ENCODE measurements around the gene NAIF1. TPM values are rescaled to one million over a fixed set of nuclear protein-coding genes. Genes with fewer than 3 reads are reported as not detected.
"Not testable (repeated sequence)": the region's sequence is repeated elsewhere in the genome, so short reads cannot be mapped to it uniquely, and the experiment has no call there.

The NAIF1 gene
- total RNA-seq, 1 experiment from 2014 or later: 10.5 TPM

DNA sequence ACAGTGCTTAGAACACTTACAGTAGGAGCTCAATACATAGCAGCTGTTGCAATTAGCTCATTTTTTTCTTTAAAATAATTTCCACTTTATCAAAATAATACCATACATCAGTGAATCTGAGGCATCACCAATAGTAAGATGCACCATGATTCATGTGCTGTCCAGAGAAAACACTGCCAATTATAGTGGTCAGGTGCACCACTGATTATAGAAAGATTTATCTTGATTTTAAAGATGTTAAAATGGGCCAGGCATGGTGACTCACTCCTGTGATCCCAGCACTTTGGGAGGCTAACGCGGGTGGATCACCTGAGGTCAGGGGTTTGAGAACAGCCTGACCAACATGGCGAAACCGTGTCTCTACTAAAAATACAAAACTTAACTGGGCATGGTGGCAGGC, 39.4 kb downstream of the NAIF1 start:
- DNase-seq (ENCODE audit: low read depth): peak; percentile 60

DNA sequence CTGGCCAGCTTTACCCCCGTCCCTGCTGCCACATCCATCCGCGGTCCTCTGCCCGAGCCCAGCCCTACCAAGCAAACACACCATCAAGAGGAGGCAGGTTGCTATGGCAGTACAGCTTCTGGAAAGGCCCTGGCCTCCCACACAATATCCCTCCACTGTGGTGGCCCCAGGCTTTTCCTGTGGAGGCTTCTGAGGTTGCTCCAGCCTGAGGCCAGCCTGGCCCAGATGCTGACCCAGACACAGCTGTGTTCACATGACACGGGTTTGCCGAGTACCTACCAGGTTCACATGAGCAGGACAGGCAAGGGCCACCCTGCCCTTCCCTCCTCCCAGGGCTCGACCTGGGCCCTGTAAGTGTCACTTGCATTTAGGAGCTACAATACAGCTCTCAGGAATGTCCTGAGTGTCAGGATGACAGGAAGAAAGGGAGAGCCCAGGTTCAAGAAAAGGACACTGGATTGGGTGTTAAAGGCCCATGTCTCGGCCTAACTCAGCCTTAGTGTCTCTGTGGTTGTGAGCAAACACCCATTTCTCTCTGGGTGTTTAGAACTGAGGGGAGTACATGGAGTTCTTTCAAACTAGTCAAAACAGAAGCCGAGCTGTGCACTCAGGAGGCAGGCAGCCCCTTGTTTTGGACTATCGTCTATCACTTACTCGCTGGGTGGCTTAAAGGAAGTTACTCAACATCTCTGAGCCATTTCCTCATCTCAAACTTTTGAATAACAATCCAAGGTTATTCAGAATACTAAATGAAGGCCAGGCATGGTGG, 40.2 kb downstream of the NAIF1 start:
- peak; percentile 75 for DNase-seq (ENCODE audit: low read depth)

- no peak for DNase-seq (ENCODE audit: low read depth)
Observed at GRCh38 chr9:128026255-128026772, 40.8 kb downstream of the NAIF1 start.

DNA sequence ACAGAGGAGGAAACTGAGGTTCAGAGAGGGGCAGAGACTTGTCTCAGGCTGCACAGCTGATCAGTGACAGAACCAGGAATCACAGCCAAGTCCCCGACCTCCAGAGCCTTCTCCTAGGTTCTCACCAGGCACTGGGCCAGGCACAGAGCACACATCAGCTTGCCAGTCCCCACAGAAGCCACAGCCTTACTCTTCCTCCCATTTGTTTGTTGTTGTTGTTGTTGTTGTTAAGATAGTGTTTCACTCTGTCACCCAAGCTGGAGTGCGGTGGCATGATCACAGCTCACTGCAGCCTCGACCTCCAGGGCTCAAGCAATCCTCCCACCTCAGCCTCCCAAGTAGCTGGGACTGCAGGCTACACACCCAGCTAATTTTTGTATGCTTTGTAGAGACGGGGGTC, 41.4 kb downstream of the NAIF1 start:
- no peak for DNase-seq (ENCODE audit: low read depth)

- DNase-seq (ENCODE audit: low read depth): no peak
Observed at GRCh38 chr9:128024761-128025308, 42.3 kb downstream of the NAIF1 start.

DNA sequence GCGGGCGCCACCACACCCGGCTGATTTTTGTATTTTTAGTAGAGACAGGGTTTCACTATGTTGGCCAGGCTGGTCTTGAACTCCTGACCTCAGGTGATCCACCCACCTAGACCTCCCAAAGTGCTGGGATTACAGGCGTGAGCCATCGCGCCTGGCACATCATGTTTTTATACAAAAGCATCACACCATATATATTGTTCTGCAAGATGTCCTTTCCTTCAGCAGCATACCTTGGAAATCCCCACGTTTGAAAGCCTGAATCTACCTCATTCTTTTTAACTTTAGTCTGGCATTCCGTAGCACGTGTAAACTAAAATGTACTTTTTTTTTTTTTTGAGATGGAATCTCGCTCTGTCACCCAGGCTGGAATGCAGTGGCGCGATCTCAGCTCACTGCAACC, 43.4 kb downstream of the NAIF1 start:
- DNase-seq (ENCODE audit: low read depth): not testable (repeated sequence)

- DNase-seq (ENCODE audit: low read depth): peak; percentile 79
Observed at GRCh38 chr9:128022886-128023285, 44.2 kb downstream of the NAIF1 start.

DNA sequence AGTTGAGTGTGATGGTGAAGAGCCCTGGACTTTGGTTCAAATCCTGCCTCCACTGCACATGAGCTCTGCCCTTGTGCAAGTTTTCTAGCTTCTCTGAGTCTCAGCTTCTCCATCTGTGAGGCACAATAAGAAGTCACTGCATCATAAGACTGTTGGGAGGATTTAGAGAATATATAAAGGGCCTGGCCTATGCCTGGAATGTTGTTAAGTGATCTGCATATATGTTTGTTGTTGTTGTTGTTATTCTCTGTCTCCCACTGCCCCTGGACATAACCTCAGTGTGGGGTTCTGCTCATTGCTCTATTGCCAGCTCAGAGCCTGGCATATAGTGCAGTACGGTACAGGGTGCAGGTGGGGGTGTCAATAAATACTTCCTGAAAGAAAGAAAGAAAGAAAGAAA, 46.0 kb downstream of the NAIF1 start:
- DNase-seq (ENCODE audit: low read depth): no peak

- DNase-seq (ENCODE audit: low read depth): no peak
Observed at GRCh38 chr9:128020692-128021091, 46.4 kb downstream of the NAIF1 start.

- DNase-seq (ENCODE audit: low read depth): no peak
Observed at GRCh38 chr9:128015696-128016095, 51.4 kb downstream of the NAIF1 start.

Other genes with a start within 250 kb of the NAIF1 start
- 25.9 and 46.1 TPM in 2 replicates for gene ENG, start 212.7 kb downstream of the NAIF1 start, total RNA-seq (2014; rRNA removed; shearing (Covaris generic))
- 58.5 and 86.3 TPM in 2 replicates for gene AK1, start 189.6 kb downstream of the NAIF1 start, total RNA-seq (2014; rRNA removed; shearing (Covaris generic))
- 15.9 and 29.4 TPM in 2 replicates for gene ST6GALNAC6, start 167.7 kb downstream of the NAIF1 start, total RNA-seq (2014; rRNA removed; shearing (Covaris generic))
- gene ST6GALNAC4, start 150.3 kb downstream of the NAIF1 start, total RNA-seq (2014; rRNA removed; shearing (Covaris generic)): 12.2 and 12.6 TPM in 2 replicates
- gene PIP5KL1, start 136.5 kb downstream of the NAIF1 start, total RNA-seq (2014; rRNA removed; shearing (Covaris generic)): 1.6 TPM in 1 of 2 replicates, not detected in the other
- gene DPM2, start 129.5 kb downstream of the NAIF1 start, total RNA-seq (2014; rRNA removed; shearing (Covaris generic)): 53.8 and 77.2 TPM in 2 replicates
- gene EEIG1, start 86.3 kb downstream of the NAIF1 start, total RNA-seq (2014; rRNA removed; shearing (Covaris generic)): 4.3 and 35.5 TPM in 2 replicates
- 8.7 and 19.8 TPM in 2 replicates for gene SLC25A25, start 912 bp upstream of the NAIF1 start, total RNA-seq (2014; rRNA removed; shearing (Covaris generic))
- 34.9 and 53.8 TPM in 2 replicates for gene PTGES2, start 60.4 kb upstream of the NAIF1 start, total RNA-seq (2014; rRNA removed; shearing (Covaris generic))
- gene LCN2, start 82.1 kb upstream of the NAIF1 start, total RNA-seq (2014; rRNA removed; shearing (Covaris generic)): 0.42 TPM in 1 of 2 replicates, not detected in the other
- gene BBLN, start 92.9 kb upstream of the NAIF1 start, total RNA-seq (2014; rRNA removed; shearing (Covaris generic)): 289 and 427 TPM in 2 replicates
- gene CIZ1, start 124.3 kb upstream of the NAIF1 start, total RNA-seq (2014; rRNA removed; shearing (Covaris generic)): 50.2 and 52.4 TPM in 2 replicates
- gene DNM1, start 136.1 kb upstream of the NAIF1 start, total RNA-seq (2014; rRNA removed; shearing (Covaris generic)): 14.0 and 18.3 TPM in 2 replicates
- 82.9 and 119 TPM in 2 replicates for gene GOLGA2, start 208.7 kb upstream of the NAIF1 start, total RNA-seq (2014; rRNA removed; shearing (Covaris generic))
- 61.4 and 68.8 TPM in 2 replicates for gene SWI5, start 209.0 kb upstream of the NAIF1 start, total RNA-seq (2014; rRNA removed; shearing (Covaris generic))